IPS-18a (cell line): ENCODE results near the gene IL1RAPL1.

Source experiments
- H3K27ac ChIP-seq: one replicate; pipeline ENCODE4 v1.5.1; 2013; ENCODE audit warnings: low read length
- H3K27me3 ChIP-seq: one replicate; pipeline ENCODE4 v1.6.1; 2013; ENCODE audit warnings: mild to moderate bottlenecking, low read length; ENCODE audit not compliant: control insufficient read depth, insufficient read depth
- H3K36me3 ChIP-seq: one replicate; pipeline ENCODE4 v1.6.1; 2013; ENCODE audit warnings: low read depth, low read length; ENCODE audit not compliant: control insufficient read depth
- H3K4me1 ChIP-seq: one replicate; pipeline ENCODE4 v1.6.1; 2013; ENCODE audit warnings: low read depth, low read length; ENCODE audit not compliant: control insufficient read depth
- H3K4me3 ChIP-seq: one replicate; pipeline ENCODE4 v1.5.1; 2013; ENCODE audit warnings: low read length
- H3K9ac ChIP-seq: one replicate; pipeline ENCODE4 v1.6.1; 2013; ENCODE audit warnings: mild to moderate bottlenecking, low read length, moderate library complexity
- H3K9me3 ChIP-seq: one replicate; pipeline ENCODE4 v1.6.1; 2013; ENCODE audit warnings: low read depth, low read length; ENCODE audit not compliant: control insufficient read depth

Gene IL1RAPL1

GRCh38 chrX:29432534-29432933, 845.3 kb downstream of the IL1RAPL1 start:
- Histone ChIP-seq H3K9me3 (peaks cover 10% of the 10 kb centered on the region), H3K27ac (no peak overlapping the region), H3K27me3 (no peaks in the 10 kb centered on the region), H3K9ac (no peak overlapping the region), H3K4me3 (no peak overlapping the region), H3K4me1 (no peaks in the 10 kb centered on the region), H3K36me3 (no peaks in the 10 kb centered on the region)

- Histone ChIP-seq H3K4me1 (no peaks in the 10 kb centered on the region), H3K9ac (no peak overlapping the region), H3K27ac (no peak overlapping the region), H3K4me3 (no peak overlapping the region), H3K27me3 (no peaks in the 10 kb centered on the region), H3K9me3 (peaks cover 14% of the 10 kb centered on the region), H3K36me3 (no peaks in the 10 kb centered on the region)
These were observed 847.7 kb downstream of the IL1RAPL1 start for GRCh38 chrX:29434939-29435338.

- no peaks in the 10 kb centered on the region for H3K27me3 ChIP-seq
- no peaks in the 10 kb centered on the region for H3K4me1 ChIP-seq
- no peaks in the 10 kb centered on the region for H3K36me3 ChIP-seq
- H3K27ac ChIP-seq: no peak overlapping the region
- H3K9me3 ChIP-seq: peaks cover 14% of the 10 kb centered on the region
- no peak overlapping the region for H3K4me3 ChIP-seq
- no peak overlapping the region for H3K9ac ChIP-seq
These were observed 848.1 kb downstream of the IL1RAPL1 start for GRCh38 chrX:29435396-29435795.

GRCh38 chrX:29447867-29448266, 860.6 kb downstream of the IL1RAPL1 start:
- Histone ChIP-seq H3K36me3 (no peaks in the 10 kb centered on the region), H3K4me3 (no peak overlapping the region), H3K9me3 (peaks cover 14% of the 10 kb centered on the region), H3K4me1 (no peaks in the 10 kb centered on the region), H3K27me3 (no peaks in the 10 kb centered on the region), H3K27ac (no peak overlapping the region), H3K9ac (no peak overlapping the region)

GRCh38 chrX:29453333-29453732, 866.1 kb downstream of the IL1RAPL1 start:
- no peak overlapping the region for H3K4me3 ChIP-seq
- H3K36me3 ChIP-seq: no peaks in the 10 kb centered on the region
- no peaks in the 10 kb centered on the region for H3K27me3 ChIP-seq
- H3K9ac ChIP-seq: no peak overlapping the region
- no peak overlapping the region for H3K27ac ChIP-seq
- H3K4me1 ChIP-seq: no peaks in the 10 kb centered on the region
- peaks cover 8% of the 10 kb centered on the region for H3K9me3 ChIP-seq

GRCh38 chrX:29455702-29456101, 868.5 kb downstream of the IL1RAPL1 start:
- peaks cover 8% of the 10 kb centered on the region for H3K9me3 ChIP-seq
- no peak overlapping the region for H3K27ac ChIP-seq
- no peak overlapping the region for H3K4me3 ChIP-seq
- H3K4me1 ChIP-seq: no peaks in the 10 kb centered on the region
- no peaks in the 10 kb centered on the region for H3K36me3 ChIP-seq
- no peak overlapping the region for H3K9ac ChIP-seq
- H3K27me3 ChIP-seq: no peaks in the 10 kb centered on the region

- H3K4me3 ChIP-seq: no peak overlapping the region
- no peak overlapping the region for H3K27ac ChIP-seq
- peaks cover 14% of the 10 kb centered on the region for H3K9me3 ChIP-seq
- no peaks in the 10 kb centered on the region for H3K4me1 ChIP-seq
- no peak overlapping the region for H3K9ac ChIP-seq
- no peaks in the 10 kb centered on the region for H3K27me3 ChIP-seq
- no peaks in the 10 kb centered on the region for H3K36me3 ChIP-seq
These were observed 873.8 kb downstream of the IL1RAPL1 start for GRCh38 chrX:29461039-29461438.

GRCh38 chrX:29466456-29466855, 879.2 kb downstream of the IL1RAPL1 start:
- Histone ChIP-seq H3K27me3 (no peaks in the 10 kb centered on the region), H3K36me3 (no peaks in the 10 kb centered on the region), H3K4me1 (no peaks in the 10 kb centered on the region), H3K4me3 (no peak overlapping the region), H3K9ac (no peak overlapping the region), H3K27ac (no peak overlapping the region), H3K9me3 (peaks cover 22% of the 10 kb centered on the region)

- Histone ChIP-seq H3K4me3 (no peak overlapping the region), H3K9me3 (peaks cover 26% of the 10 kb centered on the region), H3K9ac (no peak overlapping the region), H3K36me3 (no peaks in the 10 kb centered on the region), H3K27me3 (no peaks in the 10 kb centered on the region), H3K4me1 (no peaks in the 10 kb centered on the region), H3K27ac (no peak overlapping the region)
These were observed 881.8 kb downstream of the IL1RAPL1 start for GRCh38 chrX:29468911-29469494.

GRCh38 chrX:29470030-29470429, 882.8 kb downstream of the IL1RAPL1 start:
- Histone ChIP-seq H3K27me3 (no peaks in the 10 kb centered on the region), H3K36me3 (no peaks in the 10 kb centered on the region), H3K27ac (no peak overlapping the region), H3K9me3 (peaks cover 26% of the 10 kb centered on the region), H3K9ac (no peak overlapping the region), H3K4me3 (no peak overlapping the region), H3K4me1 (no peaks in the 10 kb centered on the region)

- no peaks in the 10 kb centered on the region for H3K36me3 ChIP-seq
- no peaks in the 10 kb centered on the region for H3K4me1 ChIP-seq
- no peak overlapping the region for H3K9ac ChIP-seq
- H3K9me3 ChIP-seq: peaks cover 31% of the 10 kb centered on the region
- no peak overlapping the region for H3K4me3 ChIP-seq
- no peak overlapping the region for H3K27ac ChIP-seq
- H3K27me3 ChIP-seq: no peaks in the 10 kb centered on the region
These were observed 884.6 kb downstream of the IL1RAPL1 start for GRCh38 chrX:29471829-29472228.

GRCh38 chrX:29477878-29478277, 890.6 kb downstream of the IL1RAPL1 start:
- no peaks in the 10 kb centered on the region for H3K27me3 ChIP-seq
- no peaks in the 10 kb centered on the region for H3K4me1 ChIP-seq
- no peaks in the 10 kb centered on the region for H3K36me3 ChIP-seq
- no peak overlapping the region for H3K9ac ChIP-seq
- peaks cover 14% of the 10 kb centered on the region for H3K9me3 ChIP-seq
- no peak overlapping the region for H3K4me3 ChIP-seq
- H3K27ac ChIP-seq: no peak overlapping the region
